Stromal cell of bone marrow (primary cell): ENCODE data around the gene MAP2K1.
"Not testable (repeated sequence)": the region's sequence is repeated elsewhere in the genome, so short reads cannot be mapped to it uniquely, and the experiment has no call there.

Experiments
- DNase-seq: peaks from one replicate; pipeline ENCODE4 v3.0.0-alpha.2; 2012; ENCODE audit warnings: low read depth

Gene MAP2K1

GRCh38 chr15:66393037-66393436 is 6.3 kb downstream of the MAP2K1 start:
- not testable (repeated sequence) for DNase-seq

- no peak for DNase-seq
These were observed 7.8 kb downstream of the MAP2K1 start for GRCh38 chr15:66394472-66394871.

GRCh38 chr15:66394915-66395314 is 8.2 kb downstream of the MAP2K1 start:
- DNase-seq, result no peak

GRCh38 chr15:66399276-66399675 is 12.6 kb downstream of the MAP2K1 start:
- DNase-seq, result no peak

GRCh38 chr15:66400351-66400774 is 13.7 kb downstream of the MAP2K1 start:
- no peak for DNase-seq

GRCh38 chr15:66401130-66402021 is 14.7 kb downstream of the MAP2K1 start:
- no peak for DNase-seq

GRCh38 chr15:66402761-66403284 is 16.1 kb downstream of the MAP2K1 start:
- no peak for DNase-seq

GRCh38 chr15:66403323-66403722 is 16.6 kb downstream of the MAP2K1 start:
- DNase-seq, result no peak

GRCh38 chr15:66404122-66404521 is 17.4 kb downstream of the MAP2K1 start:
- DNase-seq, result no peak

- DNase-seq, result no peak
These were observed 17.8 kb downstream of the MAP2K1 start for GRCh38 chr15:66404532-66404931.

GRCh38 chr15:66405007-66405406 is 18.3 kb downstream of the MAP2K1 start:
- no peak for DNase-seq

GRCh38 chr15:66405615-66406014 is 18.9 kb downstream of the MAP2K1 start:
- peak; percentile 33 for DNase-seq

GRCh38 chr15:66408254-66408653 is 21.5 kb downstream of the MAP2K1 start:
- DNase-seq, result no peak

GRCh38 chr15:66408675-66409282 is 22.1 kb downstream of the MAP2K1 start:
- no peak for DNase-seq

- DNase-seq, result no peak
These were observed 22.9 kb downstream of the MAP2K1 start for GRCh38 chr15:66409565-66410108.

- DNase-seq, result no peak
These were observed 24.5 kb downstream of the MAP2K1 start for GRCh38 chr15:66411190-66411589.

GRCh38 chr15:66412220-66412619 is 25.5 kb downstream of the MAP2K1 start:
- DNase-seq, result no peak

GRCh38 chr15:66413579-66413978 is 26.9 kb downstream of the MAP2K1 start:
- no peak for DNase-seq

- no peak for DNase-seq
These were observed 28.6 kb downstream of the MAP2K1 start for GRCh38 chr15:66415360-66415759.

GRCh38 chr15:66417736-66418135 is 31.0 kb downstream of the MAP2K1 start:
- no peak for DNase-seq

- DNase-seq, result no peak
These were observed 32.8 kb downstream of the MAP2K1 start for GRCh38 chr15:66419471-66419870.

GRCh38 chr15:66422347-66422746 is 35.6 kb downstream of the MAP2K1 start:
- DNase-seq, result no peak

- no peak for DNase-seq
These were observed 36.4 kb downstream of the MAP2K1 start for GRCh38 chr15:66423149-66423548.
